Measurements from ENCODE around the gene POLR3F.
"Not testable (repeated sequence)": the region's sequence is repeated elsewhere in the genome, so short reads cannot be mapped to it uniquely, and the experiment has no call there.

POLR3F gene

DNA sequence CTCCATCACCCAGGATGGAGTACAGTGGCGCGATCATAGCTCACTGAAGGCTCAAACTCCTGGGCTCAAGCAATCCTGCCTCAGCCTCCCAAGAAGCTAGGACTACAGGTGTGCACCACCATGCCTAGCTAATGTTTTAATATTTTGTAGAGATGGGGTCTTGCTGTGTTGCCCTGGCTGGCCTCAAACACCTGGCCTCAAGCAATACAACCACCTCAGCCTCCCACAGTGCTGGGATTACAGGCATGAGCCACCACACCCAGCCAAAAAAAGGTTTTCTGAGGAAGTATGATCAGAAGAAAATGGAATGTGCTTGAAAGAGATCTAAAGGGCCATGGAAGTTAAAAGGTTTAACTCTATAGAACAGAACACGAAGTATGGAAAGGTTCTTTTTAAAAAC lies 21.1 kb downstream of the POLR3F start:
- Histone ChIP-seq H3K27ac (no peak overlapping the region), H3K9me3 (no peaks in the 10 kb centered on the region), H3K4me1 (no peaks in the 10 kb centered on the region), H3K4me3 (no peak overlapping the region), H3K36me3 (peaks cover 33 to 84% (median 50%) of the 10 kb centered on the region in 3 donors), H3K27me3 (no peaks in the 10 kb centered on the region)
- intact Hi-C loops (cut with DNase I; ENCODE audit: low total_unique reads): no loop called here
- no peak for DNase-seq
- TF ChIP-seq, protein P1, sequence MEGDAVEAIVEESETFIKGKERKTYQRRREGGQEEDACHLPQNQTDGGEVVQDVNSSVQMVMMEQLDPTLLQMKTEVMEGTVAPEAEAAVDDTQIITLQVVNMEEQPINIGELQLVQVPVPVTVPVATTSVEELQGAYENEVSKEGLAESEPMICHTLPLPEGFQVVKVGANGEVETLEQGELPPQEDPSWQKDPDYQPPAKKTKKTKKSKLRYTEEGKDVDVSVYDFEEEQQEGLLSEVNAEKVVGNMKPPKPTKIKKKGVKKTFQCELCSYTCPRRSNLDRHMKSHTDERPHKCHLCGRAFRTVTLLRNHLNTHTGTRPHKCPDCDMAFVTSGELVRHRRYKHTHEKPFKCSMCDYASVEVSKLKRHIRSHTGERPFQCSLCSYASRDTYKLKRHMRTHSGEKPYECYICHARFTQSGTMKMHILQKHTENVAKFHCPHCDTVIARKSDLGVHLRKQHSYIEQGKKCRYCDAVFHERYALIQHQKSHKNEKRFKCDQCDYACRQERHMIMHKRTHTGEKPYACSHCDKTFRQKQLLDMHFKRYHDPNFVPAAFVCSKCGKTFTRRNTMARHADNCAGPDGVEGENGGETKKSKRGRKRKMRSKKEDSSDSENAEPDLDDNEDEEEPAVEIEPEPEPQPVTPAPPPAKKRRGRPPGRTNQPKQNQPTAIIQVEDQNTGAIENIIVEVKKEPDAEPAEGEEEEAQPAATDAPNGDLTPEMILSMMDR (IDR thresholded peaks at IDR 0.05): no peak

DNA sequence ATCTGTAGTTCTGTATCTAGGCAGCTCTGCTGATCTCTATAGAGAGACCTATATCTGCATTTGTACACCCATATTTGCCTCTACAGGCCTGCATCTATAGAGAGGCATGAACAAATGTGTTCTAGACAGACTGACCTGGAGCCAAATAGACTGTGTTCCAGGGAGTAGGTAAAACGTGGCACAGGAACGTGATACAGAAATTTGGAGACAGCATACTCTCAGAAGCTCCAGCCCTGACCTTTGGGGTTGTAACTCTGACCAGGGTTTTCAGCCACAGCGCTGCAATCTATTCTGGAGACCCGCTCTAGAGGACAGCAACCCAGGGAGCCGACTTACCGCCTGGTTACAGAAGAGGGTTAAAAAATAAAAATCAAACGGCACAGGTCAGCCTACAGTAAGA lies 28.9 kb downstream of the POLR3F start:
- TF ChIP-seq, protein P1 (IDR thresholded peaks at IDR 0.05): no peak
- Histone ChIP-seq H3K27me3 (no peaks in the 10 kb centered on the region), H3K36me3 (peaks cover 5 to 21% (median 9%) of the 10 kb centered on the region in 3 donors), H3K4me1 (peaks cover 0 to 15% (median 7%) of the 10 kb centered on the region in 4 donors), H3K4me3 (peak overlapping the region; percentile 69 to 81), H3K27ac (peak overlapping the region in 1 of 2 donors; percentile 82), H3K9me3 (no peaks in the 10 kb centered on the region)
- no peak for DNase-seq
- intact Hi-C loops (cut with DNase I; ENCODE audit: low total_unique reads): no loop called here

DNA sequence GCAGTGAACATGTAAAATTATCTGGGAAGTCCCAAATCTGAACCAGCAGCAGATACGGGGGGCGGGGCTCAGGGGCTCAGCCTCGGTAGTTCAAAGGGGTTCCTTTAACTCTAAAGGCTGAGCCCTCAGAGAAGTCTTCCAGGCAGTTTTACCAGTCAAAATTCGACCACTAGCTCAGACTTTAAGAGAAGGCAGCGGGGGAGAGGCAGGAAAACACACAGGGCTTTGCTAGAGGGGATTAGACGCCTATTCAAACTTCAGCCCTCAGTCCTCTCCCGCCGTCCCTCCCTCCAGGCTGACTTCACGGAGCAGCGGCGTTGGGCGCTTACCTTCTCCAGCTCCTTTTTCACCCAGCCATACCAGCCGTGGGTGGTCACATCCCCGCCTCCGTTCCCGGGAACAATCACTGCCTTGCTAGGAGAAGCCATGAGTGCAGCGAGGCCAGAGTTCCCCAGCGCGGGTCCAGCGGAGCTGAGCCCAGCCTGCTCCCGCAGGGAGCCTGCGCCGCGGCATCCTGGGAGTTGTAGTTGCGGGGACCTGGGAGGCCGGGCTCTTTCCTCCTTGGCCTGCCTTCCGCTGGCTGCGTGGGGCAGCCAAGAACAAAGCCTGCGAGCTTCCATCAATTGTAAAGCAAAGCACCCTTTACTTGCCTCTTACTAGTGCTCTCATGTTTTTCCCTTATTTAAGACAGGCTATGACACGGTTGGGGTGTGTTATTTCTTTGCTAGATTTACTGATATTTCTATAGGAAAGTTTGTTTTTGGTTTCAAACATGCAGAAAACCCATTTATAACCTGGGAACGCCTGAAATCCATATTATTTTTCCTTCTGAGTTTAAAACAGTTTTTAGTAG lies 29.8 kb downstream of the POLR3F start, which contains the start of gene RBBP9:
TSS of gene RBBP9 (minus strand) at position 486 of the 853 bp plus-strand sequence. CDS start at position 428, 58 bp downstream.
- intact Hi-C loops (cut with DNase I; ENCODE audit: low total_unique reads): no loop called here
- TF ChIP-seq, protein P1 (IDR thresholded peaks at IDR 0.05): no peak
- Histone ChIP-seq H3K4me3 (peak within 1 kb of the TSS; percentile 69 to 81), H3K27me3 (no peaks in the 10 kb centered on the region), H3K36me3 (peaks cover 5 to 13% (median 7%) of the 10 kb centered on the region in 3 donors), H3K4me1 (peaks cover 0 to 15% (median 7%) of the 10 kb centered on the region in 4 donors), H3K9me3 (no peaks in the 10 kb centered on the region), H3K27ac (peak within 1 kb of the TSS; percentile 76 to 82)
- DNase-seq: peak; percentile 81 to 88

DNA sequence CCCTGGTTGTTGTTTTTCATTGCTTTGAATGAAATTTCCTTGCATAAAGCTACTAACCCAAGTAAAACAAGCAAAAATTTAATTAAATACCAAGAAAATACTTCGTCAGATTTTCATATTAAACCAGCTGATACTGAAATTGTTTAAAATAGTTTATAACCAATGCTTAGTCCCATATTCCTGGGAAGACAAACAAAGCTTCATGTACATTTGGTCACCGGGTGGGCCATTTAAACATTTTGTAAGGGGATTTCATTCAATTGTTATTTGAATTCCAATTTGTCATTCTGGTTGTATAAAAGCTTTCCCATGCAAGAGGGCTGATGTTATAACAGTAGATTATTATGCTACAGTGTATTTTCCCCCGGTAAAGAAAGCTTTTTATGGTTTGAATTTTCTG lies 30.4 kb downstream of the POLR3F start:
- Histone ChIP-seq H3K27me3 (no peaks in the 10 kb centered on the region), H3K9me3 (no peaks in the 10 kb centered on the region), H3K4me1 (peaks cover 0 to 15% (median 7%) of the 10 kb centered on the region in 4 donors), H3K36me3 (peaks cover 0 to 13% (median 7%) of the 10 kb centered on the region in 3 donors), H3K4me3 (peak overlapping the region in 1 of 2 donors; percentile 69), H3K27ac (peak overlapping the region; percentile 76 to 82)
- DNase-seq: no peak
- intact Hi-C loops (cut with DNase I; ENCODE audit: low total_unique reads): no loop called here
- TF ChIP-seq, protein P1 (IDR thresholded peaks at IDR 0.05): no peak

DNA sequence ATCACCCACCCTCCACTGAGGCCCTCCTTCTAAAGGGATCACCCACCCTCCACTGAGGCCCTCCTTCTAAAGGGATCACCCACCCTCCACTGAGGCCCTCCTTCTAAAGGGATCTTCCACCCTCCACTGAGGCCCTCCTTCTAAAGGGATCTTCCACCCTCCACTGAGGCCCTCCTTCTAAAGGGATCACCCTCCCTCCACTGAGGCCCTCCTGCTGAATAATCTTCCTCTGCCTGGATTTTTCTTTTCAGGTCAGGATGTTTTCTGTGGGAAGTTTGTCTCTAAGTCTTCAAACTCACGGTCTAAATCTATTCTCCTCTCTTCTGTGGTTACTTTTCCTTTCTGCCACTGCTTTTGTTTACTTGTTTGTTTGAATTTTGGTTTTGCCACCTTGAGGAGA lies 34.5 kb downstream of the POLR3F start:
- H3K27ac ChIP-seq; intact Hi-C loops (cut with DNase I; ENCODE audit: low total_unique reads); H3K36me3 ChIP-seq; DNase-seq; H3K4me3 ChIP-seq; H3K9me3 ChIP-seq; H3K27me3 ChIP-seq; H3K4me1 ChIP-seq: not testable (repeated sequence)

DNA sequence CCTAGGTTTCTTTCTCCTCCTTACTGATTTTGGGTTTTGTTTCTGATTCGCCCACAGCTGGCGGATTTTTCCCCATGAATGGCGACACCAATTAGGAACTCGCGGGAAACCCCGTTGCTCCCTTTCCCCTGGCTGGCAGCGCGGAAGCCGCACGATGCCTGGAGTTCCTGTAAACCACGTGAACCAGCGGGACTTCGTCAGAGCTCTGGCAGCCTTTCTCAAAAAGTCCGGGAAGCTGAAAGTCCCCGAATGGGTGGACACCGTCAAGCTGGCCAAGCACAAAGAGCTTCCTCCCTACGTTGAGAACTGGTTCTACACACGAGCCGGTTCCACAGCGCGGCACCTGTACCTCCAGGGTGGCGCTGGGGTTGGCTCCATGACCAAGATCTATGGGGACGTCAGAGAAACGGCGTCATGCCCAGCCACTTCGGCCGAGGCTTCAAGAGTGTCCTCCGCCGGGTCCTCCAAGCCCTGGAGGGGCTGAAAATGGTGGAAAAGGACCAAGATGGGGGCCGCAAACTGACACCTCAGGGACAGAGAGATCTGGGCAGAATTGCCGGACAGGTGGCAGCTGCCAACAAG lies 37.4 kb downstream of the POLR3F start:
- H3K27ac ChIP-seq: no peak overlapping the region
- intact Hi-C loops (cut with DNase I; ENCODE audit: low total_unique reads): loop anchor here (5.0 kb wide), 2 partner anchors 37 to 63 kb away; partner anchors contain the start of genes DZANK1, POLR3F and SMIM26
- peaks cover 0 to 16% (median 10%) of the 10 kb centered on the region in 4 donors for H3K4me1 ChIP-seq
- H3K9me3 ChIP-seq: no peaks in the 10 kb centered on the region
- DNase-seq: no peak
- H3K4me3 ChIP-seq: peak overlapping the region in 1 of 2 donors; percentile 24
- no peaks in the 10 kb centered on the region for H3K27me3 ChIP-seq
- H3K36me3 ChIP-seq: no peaks in the 10 kb centered on the region
- TF ChIP-seq, protein P1 (IDR thresholded peaks at IDR 0.05): no peak

Data from tibial artery (tissue), 4 donors.